Measurements from ENCODE around the gene CMTM8. TPM values are rescaled to one million over a fixed set of nuclear protein-coding genes. Genes with fewer than 3 reads are reported as not detected.
A peak's percentile ranks its signal among the peaks of the same experiment; 100 is the strongest.

The CMTM8 gene
- polyA plus RNA-seq, 2 of the 4 experiments (the other 2 are of a cell fraction): 8.4 to 15.6 TPM

DNA sequence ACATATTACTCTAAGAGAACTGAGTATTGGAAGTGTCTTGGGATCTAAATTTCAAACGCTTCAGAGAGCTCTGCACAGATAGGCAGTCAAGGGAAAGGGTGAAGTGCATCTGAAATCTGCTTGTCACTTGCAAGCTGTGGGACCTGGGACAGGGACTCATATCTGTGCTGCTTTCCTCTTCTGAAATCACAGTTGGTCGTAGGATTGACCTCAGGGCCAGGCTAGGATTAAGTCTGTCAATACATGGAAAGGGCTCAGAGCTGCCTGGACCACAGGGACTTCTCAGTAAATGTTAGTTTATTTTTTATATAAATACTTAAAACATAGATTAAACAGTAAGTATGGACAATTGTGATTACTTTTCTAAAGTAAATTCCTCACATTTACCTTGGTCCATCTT lies 78.5 kb downstream of the CMTM8 start:
- H3K27ac ChIP-seq: no peak overlapping the region
- TF ChIP-seq ESRRA (IDR thresholded peaks at IDR 0.05; ENCODE audit: borderline replicate concordance, low read length) (no peak), FOSB (CRISPR knock-in tag; IDR thresholded peaks at IDR 0.05) (no peak), CEBPB (IDR thresholded peaks at IDR 0.05) (no peak), CBX2 (IDR thresholded peaks at IDR 0.05; ENCODE audit: borderline replicate concordance, low read depth) (no peak), KDM5A (IDR thresholded peaks at IDR 0.05) (no peak), RAD21 (conservative IDR thresholded peaks at IDR 0.05 in 1 of 2, IDR thresholded peaks at IDR 0.05 in 1 of 2) (no peak), KDM1A (IDR thresholded peaks at IDR 0.05; ENCODE audit: low read depth) (no peak), FOSL2 (IDR thresholded peaks at IDR 0.05) (no peak), FOSL2 (CRISPR knock-in tag; IDR thresholded peaks at IDR 0.05) (no peak), HOXB13 (CRISPR knock-in tag; IDR thresholded peaks at IDR 0.05; ENCODE audit: low read depth) (no peak)
- CTCF ChIA-PET: interaction anchor here (0.7 to 1.8 kb wide), 4 partner anchors 12 to 140 kb away, joined by 3 to 4 read pairs (median 3); no protein-coding TSS in a partner anchor
- 38% methylated on average over 2 of the region's 2 CpGs for WGBS (ENCODE audit: missing lambda C conversion rate)
- POLR2A ChIA-PET: no interaction called here
- H3K4me2 ChIP-seq: no peak overlapping the region
- ATAC-seq (peak in 1 of 2 experiments; percentile 16; a peak in 1 of 6 replicates), FAIRE-seq (no peak), DNase-seq (ENCODE audit: low read depth in 1 of 2, low spot score in 1 of 2) (no peak)
- no peaks in the 10 kb centered on the region for H3K9me3 ChIP-seq
- peaks cover 17% of the 10 kb centered on the region for H3K4me1 ChIP-seq
- H3K4me3 ChIP-seq: no peak overlapping the region

DNA sequence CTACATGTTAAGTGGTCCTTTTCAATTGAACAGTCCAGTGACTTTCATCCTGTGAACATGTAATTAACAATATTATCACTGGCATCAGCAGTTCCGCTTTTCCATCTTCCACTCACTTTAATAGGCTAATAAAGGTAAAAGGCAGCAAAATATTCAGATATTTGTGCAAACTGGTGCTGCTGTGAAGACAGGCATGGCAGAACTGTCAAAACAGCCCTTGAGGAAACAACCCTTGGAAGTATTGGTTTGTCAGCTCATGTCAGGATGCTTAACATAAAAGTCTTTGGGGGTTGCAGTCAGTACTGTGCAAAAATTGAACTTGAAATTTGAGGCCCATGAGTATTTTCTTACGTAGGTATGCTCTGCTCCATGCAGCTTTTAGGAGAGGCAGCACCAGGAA lies 81.1 kb downstream of the CMTM8 start:
- no peak for ATAC-seq
- Histone ChIP-seq H3K4me2 (no peak overlapping the region), H3K27ac (no peak overlapping the region), H3K9me3 (no peaks in the 10 kb centered on the region), H3K4me3 (no peak overlapping the region), H3K4me1 (peaks cover 3% of the 10 kb centered on the region; the same call in 1 of the 3 replicates)
- POLR2A ChIA-PET: no interaction called here
- DNase-seq (ENCODE audit: low read depth in 1 of 2, low spot score in 1 of 2): no peak
- WGBS (ENCODE audit: missing lambda C conversion rate): 97% methylated on average over 2 of the region's 2 CpGs
- FAIRE-seq: no peak
- CTCF ChIA-PET: interaction anchor here (0.8 kb wide), 1 partner anchor 149 kb away, joined by 4 read pairs; no protein-coding TSS in a partner anchor
- no peak for TF ChIP-seq FOSB (CRISPR knock-in tag; IDR thresholded peaks at IDR 0.05)
- TF ChIP-seq MAFK (IDR thresholded peaks at IDR 0.05; ENCODE audit: partially characterized antibody): no peak
- no peak for TF ChIP-seq ATOH8 (CRISPR knock-in tag; IDR thresholded peaks at IDR 0.05; ENCODE audit: low read depth)
- TF ChIP-seq SMC3 (IDR thresholded peaks at IDR 0.05): no peak

GRCh38 chr3:32320080-32320479 lies 81.6 kb downstream of the CMTM8 start:
- ATAC-seq (no peak), DNase-seq (ENCODE audit: low read depth in 1 of 2, low spot score in 1 of 2) (no peak), FAIRE-seq (no peak)
- ChIA-PET CTCF (interaction anchor here (0.8 kb wide), 1 partner anchor 148 kb away, joined by 4 read pairs; no protein-coding TSS in a partner anchor), POLR2A (no interaction called here)
- no peak for TF ChIP-seq HEYL (CRISPR knock-in tag; IDR thresholded peaks at IDR 0.05)
- no peak for TF ChIP-seq EHMT2 (IDR thresholded peaks at IDR 0.05; ENCODE audit: low read depth)
- TF ChIP-seq ZFP36 (IDR thresholded peaks at IDR 0.05; ENCODE audit: borderline replicate concordance, partially characterized antibody): no peak
- TF ChIP-seq KDM1A (IDR thresholded peaks at IDR 0.05; ENCODE audit: low read depth): no peak
- no peak for TF ChIP-seq KDM5A (IDR thresholded peaks at IDR 0.05)
- no peak for TF ChIP-seq RFX5 (IDR thresholded peaks at IDR 0.05)
- no peak for TF ChIP-seq ATOH8 (CRISPR knock-in tag; IDR thresholded peaks at IDR 0.05; ENCODE audit: low read depth)
- no peak for TF ChIP-seq E2F6 (IDR thresholded peaks at IDR 0.05; ENCODE audit: borderline replicate concordance, low read depth)
- no peak for TF ChIP-seq EHF (CRISPR knock-in tag; IDR thresholded peaks at IDR 0.05)
- TF ChIP-seq ZSCAN20 (CRISPR knock-in tag; IDR thresholded peaks at IDR 0.05): no peak
- TF ChIP-seq NR3C1 (IDR thresholded peaks at IDR 0.05): no peak
- TF ChIP-seq TP53 (CRISPR knock-in tag; IDR thresholded peaks at IDR 0.05): no peak
- TF ChIP-seq TFCP2L1 (CRISPR knock-in tag; IDR thresholded peaks at IDR 0.05): no peak
- no peak for TF ChIP-seq MAFK (IDR thresholded peaks at IDR 0.05; ENCODE audit: partially characterized antibody)
- H3K27ac ChIP-seq: no peak overlapping the region
- no peak overlapping the region for H3K4me2 ChIP-seq
- no peak overlapping the region for H3K4me3 ChIP-seq
- H3K4me1 ChIP-seq: peaks cover 3% of the 10 kb centered on the region; the same call in 1 of the 3 replicates
- no peaks in the 10 kb centered on the region for H3K9me3 ChIP-seq
- 80% methylated on average over 6 of the region's 6 CpGs for WGBS (ENCODE audit: missing lambda C conversion rate)

Measured in A549 (cell line).